Measurements from ENCODE around the gene CACNB4.
"Not testable (repeated sequence)": the region's sequence is repeated elsewhere in the genome, so short reads cannot be mapped to it uniquely, and the experiment has no call there.

CACNB4 gene

GRCh38 chr2:152022090-152022489 lies 76.8 kb downstream of the CACNB4 start:
- Mint-ChIP-seq H3K36me3 (ENCODE audit: low read depth) (no peaks in the 10 kb centered on the region), H3K9me3 (no peaks in the 10 kb centered on the region), H3K4me3 (no peak overlapping the region), H3K27me3 (ENCODE audit: low read depth) (no peaks in the 10 kb centered on the region), H3K4me1 (no peaks in the 10 kb centered on the region), H3K27ac (no peak overlapping the region)
- no peak for TF ChIP-seq CTCF (IDR thresholded peaks at IDR 0.05; ENCODE audit: unreplicated experiment in 3 of 3)

GRCh38 chr2:152021001-152021400 lies 77.8 kb downstream of the CACNB4 start:
- not testable (repeated sequence) for H3K9me3 Mint-ChIP-seq; H3K27me3 Mint-ChIP-seq (ENCODE audit: low read depth); H3K27ac Mint-ChIP-seq; H3K4me1 Mint-ChIP-seq; H3K36me3 Mint-ChIP-seq (ENCODE audit: low read depth); H3K4me3 Mint-ChIP-seq

- H3K9me3 Mint-ChIP-seq: no peaks in the 10 kb centered on the region
- H3K4me3 Mint-ChIP-seq: no peak overlapping the region
- no peaks in the 10 kb centered on the region for H3K4me1 Mint-ChIP-seq
- no peak for TF ChIP-seq CTCF (IDR thresholded peaks at IDR 0.05; ENCODE audit: unreplicated experiment in 3 of 3)
- no peaks in the 10 kb centered on the region for H3K36me3 Mint-ChIP-seq (ENCODE audit: low read depth)
- H3K27me3 Mint-ChIP-seq (ENCODE audit: low read depth): no peaks in the 10 kb centered on the region
- H3K27ac Mint-ChIP-seq: no peak overlapping the region
Observed at GRCh38 chr2:152019732-152020131, 79.1 kb downstream of the CACNB4 start.

- TF ChIP-seq CTCF (IDR thresholded peaks at IDR 0.05; ENCODE audit: unreplicated experiment in 3 of 3): no peak
- Mint-ChIP-seq H3K36me3 (ENCODE audit: low read depth) (no peaks in the 10 kb centered on the region), H3K4me3 (no peak overlapping the region), H3K9me3 (no peaks in the 10 kb centered on the region), H3K27ac (no peak overlapping the region), H3K27me3 (ENCODE audit: low read depth) (peaks cover 1% of the 10 kb centered on the region), H3K4me1 (no peaks in the 10 kb centered on the region)
Observed at GRCh38 chr2:152016181-152017120, 82.4 kb downstream of the CACNB4 start.

- Mint-ChIP-seq H3K9me3 (no peaks in the 10 kb centered on the region), H3K36me3 (ENCODE audit: low read depth) (no peaks in the 10 kb centered on the region), H3K27me3 (ENCODE audit: low read depth) (peaks cover 6% of the 10 kb centered on the region), H3K4me3 (no peak overlapping the region), H3K4me1 (no peaks in the 10 kb centered on the region), H3K27ac (no peak overlapping the region)
- TF ChIP-seq CTCF (IDR thresholded peaks at IDR 0.05; ENCODE audit: unreplicated experiment in 3 of 3): no peak
Observed at GRCh38 chr2:152015552-152015951, 83.3 kb downstream of the CACNB4 start.

GRCh38 chr2:152012697-152013096 lies 86.1 kb downstream of the CACNB4 start:
- peaks cover 7% of the 10 kb centered on the region for H3K27me3 Mint-ChIP-seq (ENCODE audit: low read depth)
- H3K4me3 Mint-ChIP-seq: no peak overlapping the region
- no peaks in the 10 kb centered on the region for H3K4me1 Mint-ChIP-seq
- TF ChIP-seq CTCF (IDR thresholded peaks at IDR 0.05; ENCODE audit: unreplicated experiment in 3 of 3): no peak
- no peaks in the 10 kb centered on the region for H3K9me3 Mint-ChIP-seq
- no peaks in the 10 kb centered on the region for H3K36me3 Mint-ChIP-seq (ENCODE audit: low read depth)
- H3K27ac Mint-ChIP-seq: no peak overlapping the region
